Mucosa of stomach (tissue), 1 donor: ENCODE data around the gene CLCNKA.
"Not testable (repeated sequence)": the region's sequence is repeated elsewhere in the genome, so short reads cannot be mapped to it uniquely, and the experiment has no call there.

Experiments
- H3K27me3 ChIP-seq: one replicate; pipeline ENCODE4 v1.7.0; 2013; ENCODE audit warnings: mild to moderate bottlenecking, low read length; ENCODE audit not compliant: control insufficient read depth, insufficient read depth
- H3K36me3 ChIP-seq: one replicate; pipeline ENCODE4 v1.7.0; 2013; ENCODE audit warnings: low read length; ENCODE audit not compliant: control insufficient read depth, insufficient read depth
- H3K4me1 ChIP-seq: one replicate; pipeline ENCODE4 v1.7.0; 2013; ENCODE audit warnings: mild to moderate bottlenecking, low read length; ENCODE audit not compliant: control insufficient read depth, insufficient read depth
- H3K4me3 ChIP-seq: one replicate; pipeline ENCODE4 v1.7.0; 2013; ENCODE audit warnings: low read length
- H3K9ac ChIP-seq: one replicate; pipeline ENCODE4 v1.7.0; 2013; ENCODE audit warnings: mild to moderate bottlenecking, low read length, moderate library complexity
- H3K9me3 ChIP-seq: one replicate; pipeline ENCODE4 v1.7.0; 2013; ENCODE audit warnings: mild to moderate bottlenecking, low read length, moderate library complexity; ENCODE audit not compliant: control insufficient read depth
- donor health status: Pancreatic carcinoma.

The CLCNKA gene

GRCh38 chr1:16039871-16040270 lies 18.0 kb downstream of the CLCNKA start:
- not testable (repeated sequence) for H3K9ac ChIP-seq, H3K27me3 ChIP-seq, H3K36me3 ChIP-seq, H3K9me3 ChIP-seq, H3K4me3 ChIP-seq, H3K4me1 ChIP-seq

DNA sequence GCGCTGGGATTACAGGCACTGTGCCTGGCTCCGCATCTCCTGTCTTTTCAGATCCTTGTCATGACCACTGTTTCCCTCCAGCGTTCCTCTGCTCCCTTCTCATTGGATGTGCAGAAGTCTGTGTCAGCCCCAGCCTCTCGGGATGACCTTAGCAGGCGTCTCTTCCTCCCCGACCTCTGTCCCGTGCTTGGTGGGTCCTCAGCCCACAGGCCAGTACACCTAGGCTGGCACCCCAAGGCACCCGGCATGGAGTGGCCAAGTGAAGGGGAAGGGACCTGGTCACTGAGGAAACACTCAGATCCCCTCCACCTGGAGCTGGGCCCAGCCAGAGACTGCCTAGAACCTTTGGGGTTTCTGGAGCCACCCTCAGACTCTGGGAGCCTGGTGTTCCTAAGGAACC lies 19.4 kb downstream of the CLCNKA start:
- H3K4me1 ChIP-seq = no peaks in the 10 kb centered on the region
- H3K9me3 ChIP-seq = no peaks in the 10 kb centered on the region
- no peak overlapping the region for H3K9ac ChIP-seq
- peaks cover 8% of the 10 kb centered on the region for H3K27me3 ChIP-seq
- no peaks in the 10 kb centered on the region for H3K36me3 ChIP-seq
- H3K4me3 ChIP-seq = no peak overlapping the region

DNA sequence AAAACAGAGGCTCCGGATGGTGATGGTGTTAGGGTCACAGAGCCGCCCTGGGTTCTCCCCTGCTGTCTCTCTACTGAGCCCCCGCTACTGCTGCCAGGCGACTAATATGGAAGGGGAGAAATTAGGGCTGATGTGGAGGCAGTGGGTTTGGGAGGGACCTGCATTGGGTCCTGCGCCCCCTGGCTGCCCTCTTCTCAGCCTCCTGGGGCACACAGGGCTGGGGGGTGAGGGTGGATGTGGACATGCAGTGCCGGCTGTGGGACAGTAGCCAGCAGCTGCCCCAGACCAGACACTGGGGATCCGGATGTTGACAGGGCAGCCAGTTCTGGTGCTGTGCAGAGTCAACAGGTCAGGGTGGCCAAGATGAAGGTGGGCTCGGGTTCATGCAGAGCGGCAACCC lies 20.3 kb downstream of the CLCNKA start:
- no peak overlapping the region for H3K4me3 ChIP-seq
- peaks cover 6% of the 10 kb centered on the region for H3K27me3 ChIP-seq
- no peaks in the 10 kb centered on the region for H3K9me3 ChIP-seq
- H3K4me1 ChIP-seq = no peaks in the 10 kb centered on the region
- no peak overlapping the region for H3K9ac ChIP-seq
- H3K36me3 ChIP-seq = no peaks in the 10 kb centered on the region

- not testable (repeated sequence) for H3K27me3 ChIP-seq, H3K9ac ChIP-seq, H3K36me3 ChIP-seq, H3K9me3 ChIP-seq, H3K4me1 ChIP-seq, H3K4me3 ChIP-seq
Observed at GRCh38 chr1:16042654-16043053, 20.8 kb downstream of the CLCNKA start.

DNA sequence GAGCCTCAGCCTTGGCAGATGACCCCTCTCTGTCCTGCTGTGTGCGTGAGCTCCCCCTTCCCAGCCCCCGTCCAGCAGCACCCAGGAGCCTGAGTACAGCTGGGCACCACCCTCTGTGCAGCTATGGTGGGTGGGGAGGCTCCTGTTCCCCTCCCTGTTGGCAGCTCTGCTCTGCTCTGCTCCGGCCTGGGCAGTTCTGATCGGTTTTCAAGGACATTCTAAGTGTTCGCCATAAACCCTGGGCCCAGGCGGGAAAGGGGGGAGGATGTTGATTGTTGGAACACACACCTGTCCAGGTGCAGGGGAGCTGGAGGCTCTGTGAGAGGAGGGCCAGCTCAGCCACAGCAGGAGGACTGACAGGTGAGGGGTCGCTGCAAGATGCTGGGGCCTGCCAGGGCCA lies 21.7 kb downstream of the CLCNKA start, which contains the start of gene CLCNKB:
CLCNKB (plus strand) TSS at position 262 of the 400 bp plus-strand sequence. CDS start 711 bp downstream, outside the sequence.
- Histone ChIP-seq H3K27me3 (peaks cover 3% of the 10 kb centered on the region), H3K9ac (no peak within 1 kb of the TSS), H3K36me3 (no peaks in the 10 kb centered on the region), H3K4me1 (peaks cover under 1% of the 10 kb centered on the region), H3K9me3 (no peaks in the 10 kb centered on the region), H3K4me3 (no peak within 1 kb of the TSS)

GRCh38 chr1:16043950-16044349 lies 22.1 kb downstream of the CLCNKA start:
- no peak overlapping the region for H3K4me3 ChIP-seq
- H3K9ac ChIP-seq = no peak overlapping the region
- H3K4me1 ChIP-seq = peaks cover 5% of the 10 kb centered on the region
- peaks cover 3% of the 10 kb centered on the region for H3K27me3 ChIP-seq
- H3K36me3 ChIP-seq = no peaks in the 10 kb centered on the region
- H3K9me3 ChIP-seq = no peaks in the 10 kb centered on the region

- Histone ChIP-seq H3K4me3 (no peak overlapping the region), H3K4me1 (peaks cover 6% of the 10 kb centered on the region), H3K36me3 (no peaks in the 10 kb centered on the region), H3K9me3 (no peaks in the 10 kb centered on the region), H3K27me3 (peaks cover 2% of the 10 kb centered on the region), H3K9ac (no peak overlapping the region)
Observed at GRCh38 chr1:16046842-16047241, 25.0 kb downstream of the CLCNKA start.

DNA sequence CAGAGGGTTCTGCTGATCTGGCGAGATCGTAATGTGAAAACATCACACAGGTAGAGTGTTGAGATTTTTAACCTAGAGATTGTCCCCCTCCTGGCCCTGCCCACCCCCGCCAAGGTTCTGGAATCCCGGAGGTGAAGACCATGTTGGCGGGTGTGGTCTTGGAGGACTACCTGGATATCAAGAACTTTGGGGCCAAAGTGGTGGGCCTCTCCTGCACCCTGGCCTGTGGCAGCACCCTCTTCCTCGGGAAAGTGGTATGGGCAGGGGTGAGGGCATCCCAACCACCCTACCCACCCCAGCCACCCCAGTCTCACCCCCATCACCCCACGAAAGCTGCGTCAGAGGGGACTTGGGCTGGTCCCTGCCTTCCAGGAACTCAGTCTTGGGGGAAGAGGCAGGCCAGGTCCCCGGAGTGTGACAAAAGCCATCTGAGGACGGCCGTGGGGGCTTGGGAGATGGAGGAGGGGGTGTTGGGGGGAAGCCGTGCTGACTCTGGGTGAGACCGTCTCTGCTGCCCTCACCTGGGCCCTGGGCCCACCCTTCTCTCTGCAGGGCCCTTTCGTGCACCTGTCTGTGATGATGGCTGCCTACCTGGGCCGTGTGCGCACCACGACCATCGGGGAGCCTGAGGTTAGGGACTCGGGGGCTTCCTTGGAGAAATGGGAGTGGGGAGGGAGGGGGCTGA lies 26.1 kb downstream of the CLCNKA start:
- Histone ChIP-seq H3K9ac (no peak overlapping the region), H3K36me3 (no peaks in the 10 kb centered on the region), H3K9me3 (no peaks in the 10 kb centered on the region), H3K27me3 (no peaks in the 10 kb centered on the region), H3K4me1 (peaks cover 6% of the 10 kb centered on the region), H3K4me3 (no peak overlapping the region)

- Histone ChIP-seq H3K4me1 (peaks cover 6% of the 10 kb centered on the region), H3K9ac (peak overlapping the region; percentile 48), H3K36me3 (no peaks in the 10 kb centered on the region), H3K4me3 (peak overlapping the region; percentile 19), H3K27me3 (no peaks in the 10 kb centered on the region), H3K9me3 (no peaks in the 10 kb centered on the region)
Observed at GRCh38 chr1:16048573-16049189, 26.8 kb downstream of the CLCNKA start.

DNA sequence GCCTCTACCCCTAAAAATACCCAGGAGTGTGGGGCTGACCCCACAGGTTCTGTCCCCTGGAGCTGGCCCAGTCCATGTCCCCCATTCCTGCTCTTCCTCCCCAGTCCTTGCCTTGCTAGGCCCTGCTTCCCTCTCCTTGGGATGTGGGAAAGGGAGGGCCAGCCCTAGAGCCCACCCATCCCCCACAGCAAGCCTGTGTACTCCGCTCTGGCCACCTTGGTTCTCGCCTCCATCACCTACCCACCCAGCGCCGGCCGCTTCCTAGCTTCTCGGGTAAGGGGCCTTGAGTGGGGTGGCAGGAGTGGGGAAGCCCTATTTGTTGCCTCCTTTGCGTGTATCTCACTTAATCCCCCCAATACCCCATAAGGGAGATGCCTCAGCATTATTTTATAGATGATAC lies 28.5 kb downstream of the CLCNKA start:
- peaks cover 6% of the 10 kb centered on the region for H3K4me1 ChIP-seq
- H3K27me3 ChIP-seq = no peaks in the 10 kb centered on the region
- H3K36me3 ChIP-seq = no peaks in the 10 kb centered on the region
- H3K9ac ChIP-seq = no peak overlapping the region
- H3K9me3 ChIP-seq = no peaks in the 10 kb centered on the region
- no peak overlapping the region for H3K4me3 ChIP-seq

- H3K4me3 ChIP-seq = no peak overlapping the region
- no peaks in the 10 kb centered on the region for H3K9me3 ChIP-seq
- H3K4me1 ChIP-seq = peaks cover 12% of the 10 kb centered on the region
- no peak overlapping the region for H3K9ac ChIP-seq
- no peaks in the 10 kb centered on the region for H3K36me3 ChIP-seq
- no peaks in the 10 kb centered on the region for H3K27me3 ChIP-seq
Observed at GRCh38 chr1:16051039-16051438, 29.2 kb downstream of the CLCNKA start.

- H3K4me3 ChIP-seq, H3K27me3 ChIP-seq, H3K36me3 ChIP-seq, H3K9ac ChIP-seq, H3K9me3 ChIP-seq: not testable (repeated sequence)
- peaks cover 13% of the 10 kb centered on the region for H3K4me1 ChIP-seq
Observed at GRCh38 chr1:16051949-16052348, 30.1 kb downstream of the CLCNKA start.
